ENCODE results near the gene RBMXL2.

GRCh38 chr11:7088921-7089320 lies at the start of gene RBMXL2:
- TF ChIP-seq POLR2A (IDR thresholded peaks at IDR 0.05; ENCODE audit: extremely low read depth, insufficient read length) (no peak), CTCF (IDR thresholded peaks at IDR 0.05; ENCODE audit: low read depth, low read length) (no peak)

Measured in NB4 (cell line).